ENCODE data around the gene OVCA2. TPM values are rescaled to one million over a fixed set of nuclear protein-coding genes. Genes with fewer than 3 reads are reported as not detected.

The OVCA2 gene
- total RNA-seq, 1 experiment from 2014 or later: 14.1 TPM

DNA sequence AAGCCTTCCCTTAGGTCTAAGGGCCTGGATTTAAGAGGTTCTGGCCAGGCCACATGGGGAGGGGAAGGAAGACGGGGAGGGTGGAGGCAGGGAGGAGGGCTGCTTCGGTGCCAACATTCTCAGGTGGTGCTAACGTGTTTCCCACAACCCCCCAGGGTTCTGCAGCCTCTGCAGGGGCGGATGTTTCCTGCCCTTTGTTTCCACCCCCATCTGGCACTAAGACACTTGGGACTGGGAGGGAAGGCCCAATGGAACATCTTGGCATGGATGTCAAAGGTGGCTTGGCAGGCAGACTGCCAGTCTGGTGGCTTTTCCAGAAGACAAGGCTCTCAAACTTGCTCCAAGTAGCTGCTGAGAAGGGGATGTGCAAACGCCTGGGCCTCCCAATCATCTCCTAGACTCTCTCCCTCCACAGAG lies 25.8 kb downstream of the OVCA2 start:
- no peak overlapping the region for H3K4me3 ChIP-seq
- no peak for DNase-seq
- H3K9me3 ChIP-seq (replicated peaks): no peaks in the 10 kb centered on the region
- H3K27ac ChIP-seq: no peak overlapping the region
- no peaks in the 10 kb centered on the region for H3K27me3 ChIP-seq
- H3K4me1 ChIP-seq: peaks cover 13% of the 10 kb centered on the region; the same call in 1 of the 2 replicates
- H3K36me3 ChIP-seq: no peaks in the 10 kb centered on the region

- Histone ChIP-seq H3K27me3 (no peaks in the 10 kb centered on the region), H3K4me1 (peaks cover 13% of the 10 kb centered on the region; the same call in 1 of the 2 replicates)
- no peak for DNase-seq
These were observed 26.3 kb downstream of the OVCA2 start for GRCh38 chr17:2068031-2068518.

GRCh38 chr17:2068519-2069051 lies 26.8 kb downstream of the OVCA2 start:
- H3K9me3 ChIP-seq (replicated peaks): no peaks in the 10 kb centered on the region
- no peaks in the 10 kb centered on the region for H3K36me3 ChIP-seq
- H3K4me1 ChIP-seq: peaks cover 13% of the 10 kb centered on the region; the same call in 1 of the 2 replicates
- H3K27ac ChIP-seq: peak overlapping the region; percentile 27; the same call in 1 of the 2 replicates
- H3K27me3 ChIP-seq: no peaks in the 10 kb centered on the region
- DNase-seq: peak; percentile 27 to 49
- no peak overlapping the region for H3K4me3 ChIP-seq

More at GRCh38 chr17:2068031-2068518, 26.3 kb downstream of the OVCA2 start:
- H3K36me3 ChIP-seq: no peaks in the 10 kb centered on the region
- no peaks in the 10 kb centered on the region for H3K9me3 ChIP-seq (replicated peaks)
- no peak overlapping the region for H3K4me3 ChIP-seq
- H3K27ac ChIP-seq: peak overlapping the region; percentile 27; the same call in 1 of the 2 replicates

GRCh38 chr17:2070241-2071023 lies 28.6 kb downstream of the OVCA2 start:
- Histone ChIP-seq H3K9me3 (replicated peaks) (no peaks in the 10 kb centered on the region), H3K27me3 (no peaks in the 10 kb centered on the region), H3K36me3 (no peaks in the 10 kb centered on the region), H3K27ac (no peak overlapping the region), H3K4me3 (no peak overlapping the region), H3K4me1 (peaks cover 15% of the 10 kb centered on the region)
- no peak for DNase-seq

- Histone ChIP-seq H3K27me3 (no peaks in the 10 kb centered on the region), H3K27ac (no peak overlapping the region), H3K36me3 (no peaks in the 10 kb centered on the region), H3K9me3 (replicated peaks) (no peaks in the 10 kb centered on the region), H3K4me1 (peaks cover 21% of the 10 kb centered on the region), H3K4me3 (no peak overlapping the region)
- DNase-seq: no peak
These were observed 29.2 kb downstream of the OVCA2 start for GRCh38 chr17:2071024-2071385.

DNA sequence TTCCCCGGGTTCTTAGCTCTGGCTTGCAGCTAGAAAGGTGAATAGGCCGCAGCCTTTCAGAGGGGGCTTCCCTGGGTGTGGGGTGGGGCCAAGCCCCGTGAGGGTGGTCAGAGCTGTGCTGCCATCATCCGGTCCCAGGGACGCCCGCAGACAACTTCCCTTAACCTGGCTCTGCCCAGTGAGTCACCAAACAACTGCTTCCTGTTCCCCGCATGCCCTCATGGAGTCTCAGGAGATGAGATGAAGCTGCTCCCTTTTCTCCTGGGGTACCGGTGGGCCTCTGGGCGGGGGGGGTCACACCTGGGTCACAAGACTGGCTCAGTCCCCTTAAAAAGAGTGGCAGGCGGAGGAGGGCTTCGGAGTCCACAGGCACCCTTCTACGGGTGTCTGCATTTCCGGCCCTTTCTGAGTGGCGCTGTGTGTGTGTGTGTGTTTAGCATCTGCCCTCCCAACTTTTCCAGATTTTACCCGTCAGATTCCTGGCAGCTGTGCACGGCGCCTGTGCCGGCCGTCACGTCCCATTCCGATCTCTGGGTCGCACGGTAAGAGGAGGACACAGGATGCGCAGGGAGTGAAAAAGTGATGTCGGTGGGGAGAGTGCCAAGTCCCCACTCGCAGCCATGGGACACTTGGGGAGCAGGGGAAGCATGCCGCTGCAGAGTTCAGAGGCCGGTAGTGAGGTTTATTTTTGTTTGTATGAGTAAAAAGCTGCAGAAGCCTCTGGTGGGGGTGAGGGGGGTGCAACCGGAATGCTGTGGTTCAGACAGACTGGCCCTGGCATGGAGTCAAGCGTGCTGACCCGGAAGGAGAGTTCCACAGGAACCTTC lies 29.8 kb downstream of the OVCA2 start:
- Histone ChIP-seq H3K36me3 (no peaks in the 10 kb centered on the region), H3K9me3 (replicated peaks) (no peaks in the 10 kb centered on the region), H3K27ac (no peak overlapping the region), H3K4me1 (peaks cover 27% of the 10 kb centered on the region), H3K4me3 (no peak overlapping the region), H3K27me3 (no peaks in the 10 kb centered on the region)
- DNase-seq: no peak

GRCh38 chr17:2074919-2075318 lies 33.1 kb downstream of the OVCA2 start:
- H3K27ac ChIP-seq: no peak overlapping the region
- no peaks in the 10 kb centered on the region; the same call in 1 of the 2 replicates for H3K36me3 ChIP-seq
- H3K4me1 ChIP-seq: peaks cover 26% of the 10 kb centered on the region
- H3K27me3 ChIP-seq: no peaks in the 10 kb centered on the region
- no peaks in the 10 kb centered on the region for H3K9me3 ChIP-seq (replicated peaks)
- no peak overlapping the region for H3K4me3 ChIP-seq
- no peak for DNase-seq

GRCh38 chr17:2075336-2076086 lies 33.7 kb downstream of the OVCA2 start:
- peaks cover 26% of the 10 kb centered on the region for H3K4me1 ChIP-seq
- peak overlapping the region; percentile 52 for H3K27ac ChIP-seq
- peak; percentile 70 to 72 for DNase-seq
- H3K36me3 ChIP-seq: no peaks in the 10 kb centered on the region; the same call in 1 of the 2 replicates
- H3K27me3 ChIP-seq: no peaks in the 10 kb centered on the region
- no peaks in the 10 kb centered on the region for H3K9me3 ChIP-seq (replicated peaks)
- H3K4me3 ChIP-seq: no peak overlapping the region

DNA sequence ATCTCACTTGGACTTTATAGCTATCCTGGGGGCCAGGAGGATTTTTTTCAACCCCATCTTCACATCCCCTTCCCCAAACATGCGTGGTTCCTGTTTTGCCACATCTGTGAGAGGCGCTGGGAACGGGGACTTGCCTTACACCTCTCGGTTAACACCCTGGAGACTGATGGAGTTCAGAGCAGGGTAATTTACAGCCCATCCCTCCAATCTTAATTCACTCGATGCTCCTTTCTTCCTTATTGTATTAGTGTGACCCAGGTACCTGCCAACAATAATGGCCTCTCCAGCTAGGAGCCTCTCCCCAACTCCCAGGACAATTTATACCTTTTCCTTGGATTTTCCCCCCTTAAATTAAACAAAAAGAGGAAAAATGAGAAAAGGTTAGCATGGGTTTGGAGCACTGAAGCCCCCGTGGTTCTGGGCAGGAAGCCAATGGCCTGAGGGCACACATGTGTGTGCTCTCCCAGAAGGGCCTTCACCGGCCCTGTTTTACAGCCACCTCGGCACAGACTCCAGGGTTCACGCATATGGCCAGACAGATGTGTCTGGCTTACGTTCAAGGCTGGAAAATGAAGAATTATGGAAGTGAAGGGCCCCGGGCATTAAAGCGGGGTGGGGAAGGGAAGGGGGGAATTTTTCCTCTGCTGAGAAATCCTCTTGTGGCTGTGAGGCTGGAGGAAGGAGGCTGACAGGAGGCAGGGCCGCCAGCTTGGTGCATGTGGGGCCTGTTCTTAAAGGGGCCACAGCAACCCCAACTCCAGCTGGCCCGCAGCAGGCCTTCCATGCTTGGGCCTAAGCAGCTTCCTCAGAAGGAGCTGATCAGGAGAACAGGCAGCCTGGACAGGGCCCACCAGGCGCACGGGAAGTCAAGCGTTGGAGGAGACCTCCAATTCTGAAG lies 34.5 kb downstream of the OVCA2 start:
- peak; percentile 81 to 88 for DNase-seq
- H3K27ac ChIP-seq: peak overlapping the region; percentile 52
- H3K27me3 ChIP-seq: no peaks in the 10 kb centered on the region
- no peaks in the 10 kb centered on the region; the same call in 1 of the 2 replicates for H3K36me3 ChIP-seq
- peaks cover 28% of the 10 kb centered on the region for H3K4me1 ChIP-seq
- no peak overlapping the region for H3K4me3 ChIP-seq
- no peaks in the 10 kb centered on the region for H3K9me3 ChIP-seq (replicated peaks)

GRCh38 chr17:2077040-2077439 lies 35.2 kb downstream of the OVCA2 start:
- H3K4me1 ChIP-seq: peaks cover 35% of the 10 kb centered on the region
- no peaks in the 10 kb centered on the region; the same call in 1 of the 2 replicates for H3K36me3 ChIP-seq
- no peak for DNase-seq
- peak overlapping the region; percentile 52 for H3K27ac ChIP-seq
- H3K9me3 ChIP-seq (replicated peaks): no peaks in the 10 kb centered on the region
- H3K27me3 ChIP-seq: no peaks in the 10 kb centered on the region
- H3K4me3 ChIP-seq: no peak overlapping the region

- Histone ChIP-seq H3K4me3 (no peak overlapping the region), H3K9me3 (replicated peaks) (no peaks in the 10 kb centered on the region), H3K36me3 (no peaks in the 10 kb centered on the region; the same call in 1 of the 2 replicates), H3K27ac (peak overlapping the region; percentile 89), H3K4me1 (peaks cover 52% of the 10 kb centered on the region), H3K27me3 (no peaks in the 10 kb centered on the region)
- DNase-seq: no peak
These were observed 39.7 kb downstream of the OVCA2 start for GRCh38 chr17:2081564-2081963.

GRCh38 chr17:2082003-2082781 lies 40.4 kb downstream of the OVCA2 start:
- no peaks in the 10 kb centered on the region for H3K27me3 ChIP-seq
- peaks cover 46% of the 10 kb centered on the region for H3K4me1 ChIP-seq
- H3K27ac ChIP-seq: peak overlapping the region; percentile 89
- H3K36me3 ChIP-seq: no peaks in the 10 kb centered on the region; the same call in 1 of the 2 replicates
- no peak overlapping the region for H3K4me3 ChIP-seq
- DNase-seq: peak; percentile 84 to 87
- no peaks in the 10 kb centered on the region for H3K9me3 ChIP-seq (replicated peaks)

DNA sequence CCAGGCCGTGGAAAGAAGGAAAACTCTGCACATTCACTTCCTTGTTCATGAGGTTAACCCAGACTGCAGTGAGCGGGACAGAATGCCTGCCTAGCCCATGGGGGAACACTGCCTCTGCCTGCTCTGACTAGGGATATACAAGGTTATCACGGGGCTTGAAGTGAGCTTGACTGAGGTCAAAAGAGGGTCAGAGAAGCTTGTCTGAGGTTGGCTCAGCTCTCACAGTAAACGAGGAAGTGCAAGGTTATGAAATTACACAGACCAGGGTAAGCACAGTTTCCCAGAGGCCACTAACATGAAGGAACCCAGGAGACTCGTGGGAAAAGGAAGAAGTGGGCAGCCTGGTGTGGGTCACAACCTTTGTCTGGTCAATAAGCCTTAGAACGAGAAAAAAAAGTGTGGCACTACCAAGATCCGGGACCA lies 41.8 kb downstream of the OVCA2 start:
- Histone ChIP-seq H3K4me1 (peaks cover 40% of the 10 kb centered on the region), H3K36me3 (no peaks in the 10 kb centered on the region; the same call in 1 of the 2 replicates), H3K9me3 (replicated peaks) (no peaks in the 10 kb centered on the region), H3K4me3 (no peak overlapping the region), H3K27me3 (no peaks in the 10 kb centered on the region), H3K27ac (peak overlapping the region; percentile 89)
- DNase-seq: peak in 1 of 2 experiments; percentile 9
